8988T (cell line): ENCODE measurements around the gene SSNA1.

Source experiments
- DNase-seq: peaks from one replicate; pipeline ENCODE4 v3.0.0; 2011

The SSNA1 gene

DNA sequence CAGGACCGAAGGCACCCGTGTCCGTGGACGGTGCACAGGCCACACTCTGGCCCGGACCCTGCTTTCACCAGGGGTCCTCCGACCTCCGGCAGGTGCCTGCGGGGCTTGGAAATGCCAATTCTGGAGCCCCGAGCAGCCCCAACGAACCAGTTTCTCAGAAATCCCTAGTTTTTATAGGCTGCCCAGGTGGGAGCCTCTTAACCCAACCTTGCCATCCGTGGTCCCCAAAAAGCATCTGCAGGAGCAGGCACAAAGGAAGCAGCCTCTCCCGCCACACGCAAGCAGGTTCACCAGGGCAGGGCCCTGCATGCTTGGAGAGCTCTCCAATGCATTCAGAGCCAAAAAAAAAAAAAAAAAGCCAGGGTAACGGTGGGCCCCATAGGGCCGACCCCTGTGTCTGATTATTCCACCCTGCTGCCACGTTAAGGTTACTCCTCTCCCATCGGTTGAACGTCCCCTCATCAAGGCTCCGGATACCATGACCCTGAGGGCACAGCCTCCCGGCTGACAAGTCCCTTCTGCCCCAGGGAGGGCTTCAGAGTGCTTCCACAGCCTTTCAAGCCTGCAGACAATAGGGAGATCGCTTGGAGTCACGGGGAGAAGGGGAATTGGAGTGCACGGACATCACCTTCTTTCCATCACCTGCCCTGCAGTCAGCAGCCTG is 12.9 kb downstream of the SSNA1 start:
- DNase-seq: peak; percentile 41

DNA sequence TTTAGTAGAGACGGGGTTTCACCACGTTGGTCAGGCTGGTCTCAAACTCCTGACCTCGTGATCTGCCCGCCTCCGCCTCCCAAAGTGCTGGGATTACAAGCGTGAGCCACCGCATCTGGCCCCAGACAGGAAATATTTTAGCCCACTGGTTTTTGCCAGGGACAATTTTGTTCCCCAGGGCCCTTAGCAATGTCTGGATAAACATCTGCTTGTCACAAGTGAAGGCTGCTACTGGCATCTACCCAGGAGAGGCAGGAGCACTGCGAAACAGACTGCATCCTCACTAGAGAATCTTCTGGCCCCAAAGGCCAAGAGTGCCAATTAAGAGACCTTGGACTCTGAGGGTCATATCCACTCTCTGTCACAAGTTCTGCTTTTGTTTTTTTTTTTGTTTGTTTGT is 14.5 kb downstream of the SSNA1 start:
- DNase-seq: no peak

DNA sequence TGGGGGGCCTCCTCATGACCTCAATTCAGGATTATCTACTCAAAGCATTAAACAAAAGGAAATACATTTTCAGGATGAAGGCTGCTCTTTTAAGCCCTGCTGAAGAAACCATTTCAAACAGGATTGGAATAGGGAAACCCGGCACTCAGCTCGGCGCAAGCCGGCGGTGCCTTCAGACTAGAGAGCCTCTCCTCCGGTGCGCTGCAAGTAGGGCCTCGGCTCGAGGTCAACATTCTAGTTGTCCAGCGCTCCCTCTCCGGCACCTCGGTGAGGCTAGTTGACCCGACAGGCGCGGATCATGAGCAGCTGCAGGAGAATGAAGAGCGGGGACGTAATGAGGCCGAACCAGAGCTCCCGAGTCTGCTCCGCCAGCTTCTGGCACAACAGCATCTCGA is 16.3 kb downstream of the SSNA1 start:
- DNase-seq: peak; percentile 47

DNA sequence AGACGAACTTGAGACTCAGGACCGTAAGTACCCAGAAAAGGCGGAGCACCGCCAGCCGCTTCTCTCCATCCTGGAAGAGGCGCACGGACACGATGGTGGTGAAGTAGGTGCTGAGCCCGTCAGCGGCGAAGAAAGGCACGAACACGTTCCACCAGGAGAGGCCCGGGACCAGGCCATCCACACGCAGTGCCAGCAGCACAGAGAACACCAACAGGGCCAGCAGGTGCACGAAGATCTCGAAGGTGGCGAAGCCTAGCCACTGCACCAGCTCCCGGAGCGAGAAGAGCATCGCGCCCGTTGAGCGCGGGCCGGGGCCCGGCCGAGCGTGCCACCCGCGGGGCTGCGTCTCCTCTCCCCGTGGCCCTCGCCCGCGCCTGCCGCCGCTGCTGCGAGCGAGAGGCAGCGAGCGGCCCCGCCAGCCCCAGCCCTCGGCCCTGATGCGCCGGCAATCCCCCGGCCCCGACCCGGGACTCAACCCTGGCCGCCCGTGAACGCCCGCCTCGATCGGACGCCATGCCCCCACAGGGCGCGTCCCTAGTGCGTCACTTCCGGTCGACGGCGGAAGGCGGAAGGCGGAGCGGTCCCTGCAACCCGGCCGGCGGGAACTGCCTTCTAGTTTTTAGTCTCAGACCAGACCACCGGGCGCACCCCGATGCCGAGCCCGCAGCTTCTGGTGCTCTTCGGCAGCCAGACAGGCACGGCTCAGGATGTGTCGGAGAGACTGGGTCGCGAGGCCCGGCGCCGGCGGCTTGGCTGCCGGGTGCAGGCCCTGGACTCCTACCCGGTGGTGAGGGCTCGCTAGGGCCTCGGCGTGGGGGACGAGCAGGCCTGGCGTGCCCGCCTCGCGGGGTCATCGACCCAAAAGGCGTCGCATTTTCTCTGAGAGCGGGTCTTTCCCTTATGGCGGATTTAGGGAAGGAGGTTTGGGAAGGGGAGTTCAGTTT is 16.9 kb downstream of the SSNA1 start, which contains the start of the genes NDOR1 and TMEM203:
NDOR1 (plus strand) TSS at position 575 of the 944 bp plus-strand sequence; CDS start at position 653, 78 bp downstream.
TMEM203 (minus strand) TSS at position 523 of the 944 bp plus-strand sequence; CDS start at position 289, 234 bp downstream.
- peak; percentile 99 for DNase-seq

DNA sequence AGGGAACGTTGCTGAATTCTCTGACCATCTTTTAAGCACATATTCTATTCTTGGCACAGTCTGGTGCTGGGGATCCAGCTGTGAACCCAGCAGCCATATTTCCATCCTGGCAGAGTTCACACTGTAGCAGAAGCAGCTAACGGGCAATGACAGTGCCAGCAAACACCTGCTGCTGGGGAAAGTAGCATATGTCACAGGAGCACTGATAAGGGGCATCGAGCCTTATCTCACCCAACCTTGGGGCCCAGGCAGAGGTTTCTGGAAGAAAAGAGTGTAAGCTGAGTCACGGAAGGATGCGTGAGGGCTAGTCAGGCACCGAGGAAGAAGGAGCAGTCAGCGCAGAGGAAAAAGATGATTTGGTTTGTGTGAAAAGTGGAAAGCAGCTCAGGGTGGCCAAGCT is 18.1 kb downstream of the SSNA1 start:
- no peak for DNase-seq

DNA sequence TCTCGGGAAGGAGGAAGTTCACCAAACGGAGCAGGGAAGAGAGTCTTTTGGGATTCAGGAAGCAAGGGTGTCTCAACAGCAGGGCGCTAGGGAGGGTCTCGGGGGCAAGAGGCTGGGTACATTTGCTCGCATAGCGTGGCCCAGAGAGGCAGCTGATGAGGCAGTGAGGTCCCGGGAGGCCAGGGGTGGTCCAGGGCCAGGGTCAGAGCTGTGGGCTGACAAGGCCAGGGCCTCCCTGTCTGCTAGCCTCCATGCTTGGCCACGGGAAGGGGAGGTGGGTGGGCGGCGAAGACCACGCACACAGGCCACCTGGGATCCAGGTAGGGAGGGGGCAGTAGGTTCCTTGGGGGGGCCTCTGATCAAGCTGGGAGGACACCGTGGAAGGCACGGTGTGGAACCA is 23.1 kb downstream of the SSNA1 start:
- DNase-seq: no peak

DNA sequence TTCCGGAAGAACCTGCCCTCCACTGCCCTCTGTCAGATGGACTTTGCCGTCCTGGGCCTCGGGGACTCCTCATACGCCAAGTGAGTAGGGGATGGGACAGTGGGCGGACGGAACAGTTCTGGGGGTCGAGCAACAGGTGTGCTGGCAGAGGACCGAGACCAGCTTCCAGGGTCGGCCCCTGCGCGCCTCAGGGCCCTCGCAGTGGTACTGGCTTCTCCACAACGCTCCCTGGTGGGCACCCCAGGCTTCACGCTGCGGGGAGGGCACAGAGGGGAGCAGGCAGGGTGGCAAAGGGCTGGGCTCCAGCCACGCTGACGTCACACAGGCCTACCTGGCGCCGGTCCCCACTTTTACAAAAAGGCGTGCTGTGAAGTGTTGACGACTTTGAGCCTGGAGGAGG is 24.0 kb downstream of the SSNA1 start:
- peak; percentile 79 for DNase-seq

DNA sequence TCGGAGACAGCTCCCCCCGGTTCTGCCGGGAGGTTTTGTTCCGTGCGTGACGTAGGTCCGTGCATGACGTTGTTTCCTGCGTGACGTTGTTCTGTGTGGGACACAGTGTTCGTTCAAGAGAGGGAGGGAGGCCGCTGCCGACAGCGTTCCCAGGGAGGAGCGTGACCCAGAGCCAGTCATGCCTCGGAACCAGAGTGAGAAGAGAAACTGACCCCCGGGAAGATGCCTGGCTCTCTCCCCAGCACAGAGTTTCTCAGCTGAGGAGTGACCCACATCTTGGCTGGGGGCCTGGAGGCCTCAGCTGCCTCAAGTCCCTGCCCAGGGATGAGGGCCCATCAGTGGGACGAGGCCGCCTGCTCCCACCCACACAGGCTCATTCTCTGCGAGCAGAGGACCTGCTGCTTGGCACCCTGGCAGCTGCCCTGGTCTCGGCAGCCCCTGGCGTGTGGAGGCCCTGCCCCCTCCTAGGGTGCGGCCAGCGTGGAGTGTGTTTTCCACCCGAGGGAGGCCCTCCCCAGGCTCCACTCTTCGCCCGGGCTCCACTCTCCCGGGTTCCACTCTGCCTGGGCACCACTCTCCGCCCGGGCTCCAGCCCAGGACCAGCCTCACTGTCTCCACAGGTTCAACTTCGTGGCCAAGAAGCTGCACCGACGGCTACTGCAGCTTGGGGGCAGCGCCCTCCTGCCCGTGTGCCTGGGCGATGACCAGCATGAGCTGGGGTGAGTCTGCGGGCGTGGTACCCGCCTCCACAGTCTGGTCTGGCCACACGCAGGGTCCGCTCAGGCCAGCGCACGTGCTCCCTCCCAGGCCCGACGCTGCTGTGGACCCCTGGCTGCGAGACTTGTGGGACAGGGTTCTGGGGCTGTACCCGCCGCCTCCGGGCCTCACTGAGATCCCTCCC is 24.9 kb downstream of the SSNA1 start:
- peak; percentile 90 for DNase-seq

DNA sequence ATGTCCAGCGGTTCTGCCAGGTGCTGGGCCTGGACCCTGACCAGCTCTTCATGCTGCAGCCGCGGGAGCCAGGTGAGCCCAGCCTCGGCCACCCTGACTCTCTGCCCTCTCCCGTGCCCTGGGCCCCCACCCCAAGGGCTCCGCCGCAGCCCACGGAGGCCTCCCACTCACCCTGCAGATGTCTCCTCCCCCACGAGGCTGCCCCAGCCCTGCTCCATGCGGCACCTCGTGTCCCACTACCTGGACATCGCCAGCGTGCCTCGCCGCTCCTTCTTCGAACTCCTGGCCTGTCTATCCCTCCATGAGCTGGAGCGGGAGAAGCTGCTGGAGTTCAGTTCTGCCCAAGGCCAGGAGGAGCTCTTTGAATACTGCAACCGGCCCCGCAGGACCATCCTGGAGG is 26.1 kb downstream of the SSNA1 start:
- DNase-seq: no peak

DNA sequence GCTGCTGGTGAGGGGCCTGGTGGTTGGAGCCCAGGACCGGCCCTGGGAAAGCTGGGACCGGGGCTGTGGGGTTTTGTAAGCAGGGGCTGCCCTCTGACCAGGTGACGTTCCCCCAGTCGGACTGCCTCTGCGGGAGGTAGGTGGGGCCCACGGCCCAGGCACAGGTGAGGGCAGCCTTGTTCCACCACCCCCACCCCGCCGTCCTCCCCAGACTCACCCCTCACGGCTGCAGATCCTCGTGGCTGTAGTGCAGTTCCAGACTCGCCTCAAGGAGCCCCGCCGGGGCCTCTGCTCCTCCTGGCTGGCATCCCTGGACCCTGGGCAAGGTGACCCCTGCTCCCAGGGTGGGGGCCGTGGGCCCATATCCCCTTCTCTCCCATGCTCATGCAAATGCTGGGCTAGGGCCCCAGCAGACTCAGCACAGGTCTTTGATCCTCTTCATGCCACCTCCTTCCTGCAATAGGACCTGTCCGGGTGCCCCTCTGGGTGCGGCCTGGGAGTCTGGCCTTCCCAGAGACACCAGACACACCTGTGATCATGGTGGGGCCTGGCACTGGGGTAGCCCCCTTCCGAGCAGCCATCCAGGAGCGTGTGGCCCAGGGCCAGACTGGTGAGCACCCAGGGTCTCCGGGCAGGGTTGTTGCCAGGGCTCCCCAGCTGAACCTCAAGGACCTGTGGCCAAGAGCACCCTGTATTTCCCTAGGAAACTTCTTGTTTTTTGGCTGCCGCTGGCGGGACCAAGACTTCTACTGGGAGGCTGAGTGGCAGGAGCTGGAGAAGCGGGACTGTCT is 26.9 kb downstream of the SSNA1 start:
- peak; percentile 28 for DNase-seq

DNA sequence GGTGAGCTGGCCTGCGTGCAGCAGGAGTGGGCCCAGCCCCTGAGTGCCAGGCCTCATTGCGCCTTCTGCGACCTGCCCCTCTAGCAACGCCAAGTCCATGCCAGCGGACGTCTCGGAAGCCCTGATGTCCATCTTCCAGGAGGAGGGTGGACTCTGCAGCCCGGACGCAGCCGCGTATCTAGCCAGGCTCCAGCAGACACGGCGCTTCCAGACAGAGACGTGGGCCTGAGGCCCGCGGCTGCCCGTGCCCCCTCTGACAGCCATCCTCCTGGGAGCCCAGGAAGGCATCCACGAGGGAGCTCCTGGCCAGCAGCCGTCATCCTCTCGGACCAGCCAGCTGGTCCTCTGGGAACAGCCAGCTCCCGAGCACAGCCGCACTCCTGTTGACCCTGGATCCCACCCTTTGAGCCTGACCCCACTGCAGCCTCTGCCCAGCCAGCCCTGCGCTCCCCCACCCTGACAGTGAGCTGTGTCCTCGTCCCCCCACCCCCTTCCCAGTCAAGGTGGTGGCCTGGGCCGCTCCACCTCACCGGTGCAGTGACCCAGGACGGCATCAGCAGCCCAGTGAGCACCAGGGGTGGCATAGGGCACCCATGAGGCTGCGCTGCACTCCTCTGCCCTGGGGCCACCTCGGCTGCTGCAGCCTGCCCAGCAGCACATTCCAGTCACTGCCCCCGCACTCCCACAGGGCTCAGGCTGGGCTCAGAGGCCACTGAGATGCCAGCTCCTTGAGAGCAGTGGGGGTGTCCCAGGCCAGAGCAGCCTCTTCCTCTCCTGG is 27.9 kb downstream of the SSNA1 start:
- no peak for DNase-seq

DNA sequence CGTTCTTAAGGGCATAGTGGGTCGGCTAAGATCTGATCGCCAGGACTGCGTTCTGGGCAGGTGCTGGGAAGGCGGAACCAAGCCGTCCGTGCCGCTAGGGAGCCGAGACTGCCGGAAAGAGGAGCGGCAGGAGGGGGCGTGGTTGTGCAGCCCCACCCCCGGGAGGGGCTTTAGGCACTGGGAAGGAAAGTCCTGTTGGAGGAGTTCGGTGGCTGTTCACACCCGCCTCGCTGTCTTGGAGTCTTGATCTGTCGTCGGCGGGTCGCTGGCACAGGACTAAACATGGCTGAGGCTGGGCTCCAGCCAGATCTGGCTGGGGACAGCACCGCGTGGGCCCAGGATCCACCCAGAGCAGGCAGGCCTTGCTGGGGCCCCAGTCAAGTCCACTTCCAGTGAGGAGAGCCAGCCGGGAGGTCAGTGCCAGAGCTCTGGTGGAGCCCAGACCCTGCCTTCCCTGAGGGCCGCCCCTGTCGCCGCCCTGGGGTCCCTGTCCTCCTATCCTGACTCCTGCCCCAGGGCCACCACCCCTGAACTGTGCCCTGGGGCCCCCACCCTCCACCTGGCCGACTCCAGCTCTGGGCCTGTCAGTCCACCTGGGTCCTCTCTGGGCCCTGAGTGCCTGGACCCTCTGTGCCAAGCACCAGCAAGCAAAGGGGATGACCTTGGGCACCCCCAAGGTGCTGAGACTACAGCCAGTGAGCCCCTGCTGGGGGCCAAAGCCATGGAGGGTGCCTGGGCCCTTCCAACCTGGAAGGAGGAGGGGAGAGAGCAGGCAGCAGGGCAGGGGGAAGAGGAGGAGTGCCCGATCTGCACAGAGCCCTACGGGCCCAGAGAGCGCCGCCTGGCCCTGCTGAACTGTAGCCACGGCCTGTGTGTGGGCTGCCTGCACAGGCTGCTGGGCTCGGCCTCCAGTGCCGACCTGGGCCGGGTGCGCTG is 29.1 kb downstream of the SSNA1 start:
- DNase-seq: peak; percentile 99

DNA sequence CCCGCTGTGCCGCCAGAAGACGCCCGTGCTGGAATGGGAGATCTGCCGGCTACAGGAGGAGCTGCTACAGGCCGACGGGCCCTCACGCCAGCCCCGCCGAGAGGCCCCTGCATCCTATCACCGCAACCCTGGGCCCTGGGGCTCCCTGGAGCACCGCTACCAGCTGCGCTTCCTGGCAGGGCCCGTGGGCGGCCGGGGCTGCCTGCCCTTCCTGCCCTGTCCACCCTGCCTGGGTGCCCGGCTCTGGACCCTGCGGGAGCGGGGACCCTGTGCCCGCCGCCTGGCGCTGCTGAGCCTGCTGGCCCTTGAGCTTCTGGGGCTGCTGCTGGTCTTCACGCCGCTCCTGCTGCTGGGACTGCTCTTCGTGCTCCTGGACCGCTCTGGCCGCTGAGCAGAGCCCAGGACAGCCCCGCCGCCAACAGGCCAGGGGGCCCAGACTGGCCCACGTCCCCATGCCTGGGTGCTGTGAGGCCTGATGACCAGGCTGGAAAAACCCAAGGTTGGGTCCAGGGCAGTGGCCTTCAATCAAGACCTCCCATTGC is 29.8 kb downstream of the SSNA1 start:
- no peak for DNase-seq

DNA sequence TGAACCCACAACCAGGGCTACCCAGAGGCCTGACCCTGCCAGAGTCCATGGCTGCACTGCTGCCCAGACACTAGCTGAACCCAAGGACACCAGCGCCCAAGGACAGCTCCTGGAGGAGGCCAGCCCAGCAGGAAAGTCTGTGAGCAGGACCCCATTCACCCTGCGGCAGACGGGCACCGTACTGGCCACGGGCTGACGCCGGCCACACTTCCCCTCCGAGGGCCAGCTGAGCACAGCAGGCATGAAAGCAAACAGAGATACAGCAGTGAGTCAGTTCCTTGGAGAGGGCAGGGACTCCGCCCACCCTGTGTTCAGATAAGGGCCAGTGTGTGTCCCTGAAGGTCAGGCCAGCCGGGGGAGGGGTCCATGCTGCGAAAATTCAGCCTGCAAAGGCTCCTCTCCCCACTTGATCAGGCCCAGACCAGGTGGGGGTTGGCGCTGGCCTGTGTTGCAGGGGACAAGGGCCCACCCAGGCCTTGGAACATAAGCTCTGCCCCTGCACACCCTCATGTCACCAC is 30.3 kb downstream of the SSNA1 start:
- no peak for DNase-seq

DNA sequence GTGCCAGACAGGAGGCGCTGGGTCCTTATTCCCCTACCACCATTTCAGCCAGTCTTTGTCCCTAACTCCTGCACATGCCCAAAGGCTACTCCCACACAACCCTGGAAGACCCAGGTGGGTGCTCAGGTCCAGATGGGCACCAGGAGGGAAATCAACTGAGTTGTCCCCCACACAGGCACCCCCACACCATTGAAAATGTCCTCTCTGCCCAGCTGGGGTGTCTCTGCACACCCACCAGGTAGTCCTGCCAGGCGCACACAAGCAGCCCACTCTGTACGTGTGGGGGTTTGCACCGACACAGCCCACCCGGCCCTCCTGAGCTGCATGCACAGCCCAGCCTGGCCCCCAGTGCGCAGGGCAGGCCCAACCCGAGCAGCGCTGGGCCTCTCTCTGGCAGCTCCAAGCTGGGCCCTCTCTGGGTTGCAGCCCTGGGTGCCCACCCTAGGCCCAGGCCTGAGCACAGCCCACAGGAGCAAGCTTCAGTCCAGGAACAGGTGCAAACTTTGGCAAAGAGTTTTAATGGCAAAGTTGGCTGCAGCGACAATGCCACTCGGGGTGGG is 31.4 kb downstream of the SSNA1 start:
- no peak for DNase-seq

DNA sequence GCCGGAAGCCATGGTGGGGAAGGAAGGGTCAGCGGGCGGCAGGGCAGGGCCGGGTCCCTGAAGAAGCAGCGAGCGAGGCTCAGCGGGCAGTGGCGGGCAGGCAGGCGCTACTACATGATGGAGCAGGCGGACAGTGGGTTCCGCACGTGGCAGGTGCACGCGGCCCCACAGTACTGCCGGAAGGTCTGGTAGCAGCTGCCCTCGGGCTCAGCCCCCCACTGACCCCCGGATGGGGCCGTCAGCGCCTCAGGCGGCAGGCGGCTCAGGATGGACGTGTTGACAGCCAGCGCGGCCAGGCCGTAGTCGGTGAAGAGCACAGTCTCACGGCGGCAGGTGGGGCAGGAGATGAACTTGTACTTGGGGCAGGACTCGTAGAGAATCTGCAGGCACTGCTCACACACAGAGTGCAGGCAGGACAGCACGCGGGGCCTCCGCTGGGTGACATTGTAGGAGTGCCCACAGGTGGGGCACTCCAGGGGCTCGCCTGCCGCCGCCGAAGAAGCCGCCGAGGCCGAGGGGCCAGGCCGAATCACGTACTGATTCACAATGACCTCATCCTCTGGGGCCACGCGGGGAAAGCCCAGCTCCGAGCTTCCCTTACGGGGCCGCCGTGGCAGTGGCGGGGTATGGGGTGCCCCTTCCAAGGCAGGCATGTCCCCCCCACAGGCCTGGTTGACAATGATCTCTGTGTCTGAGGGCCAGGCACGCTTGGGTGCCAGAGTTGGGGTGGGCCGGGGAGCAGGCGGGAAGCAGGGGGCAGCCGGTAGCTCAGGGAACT is 32.0 kb downstream of the SSNA1 start:
- no peak for DNase-seq

DNA sequence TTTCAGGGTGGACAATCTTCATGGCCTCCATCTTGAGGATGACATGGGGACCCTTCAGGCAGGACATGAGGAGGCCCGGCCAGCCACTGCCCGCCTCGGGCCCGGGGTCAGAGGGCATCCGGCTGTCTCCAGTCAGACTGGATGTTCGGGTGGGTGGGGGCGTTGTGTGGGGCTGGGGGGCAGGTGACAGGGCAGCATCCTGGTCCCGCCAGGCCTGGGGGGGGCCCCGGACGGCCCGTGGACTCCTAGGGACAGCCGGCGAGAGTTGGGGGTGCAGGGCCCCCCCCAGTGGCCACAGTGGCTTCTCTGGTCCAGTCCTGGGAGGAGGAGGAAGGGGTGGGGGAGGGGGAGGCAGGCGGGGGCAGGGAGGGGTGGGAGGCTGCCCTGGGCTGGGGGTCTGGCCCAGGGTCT is 32.6 kb downstream of the SSNA1 start:
- no peak for DNase-seq

DNA sequence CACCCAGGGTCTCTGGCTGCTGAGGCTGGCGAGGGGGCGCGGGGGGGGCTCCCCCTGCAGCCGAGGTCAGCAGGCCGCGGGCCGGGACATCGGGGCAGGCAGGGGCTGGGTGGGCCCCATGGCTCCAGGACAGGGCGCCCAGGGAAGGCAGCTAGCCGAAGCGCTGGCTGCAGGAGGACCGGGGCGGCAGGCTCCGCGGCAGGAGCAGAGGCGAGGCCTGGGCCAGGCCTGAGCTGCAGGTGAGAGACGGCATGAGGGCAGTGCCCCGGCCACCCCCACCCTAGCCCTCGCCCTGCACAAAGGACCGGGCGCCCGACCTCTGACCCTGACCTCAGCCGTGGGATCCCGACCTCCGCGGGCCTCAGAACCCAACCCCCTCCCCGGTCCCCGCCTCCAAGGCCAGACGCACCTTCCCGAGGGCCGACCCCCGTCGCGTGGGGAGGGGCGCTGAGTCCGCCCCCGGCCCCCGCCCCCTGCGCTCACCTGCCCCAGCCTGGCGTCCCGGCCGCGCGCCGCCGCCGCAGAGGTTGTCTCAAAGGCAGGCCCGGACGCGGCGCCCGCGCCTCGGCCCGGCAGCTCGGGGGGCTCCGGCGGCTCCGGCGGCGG is 33.1 kb downstream of the SSNA1 start:
- no peak for DNase-seq
